K562 (cell line): ENCODE data around the gene CD52. TPM values are rescaled to one million over a fixed set of nuclear protein-coding genes. Genes with fewer than 3 reads are reported as not detected.

Source experiments
- ATAC-seq: fragments of 200-7000 bp; cut with Tn5 transposase; 3 replicates; pipeline ENCODE4 v1.9.1; 2020; ENCODE audit warnings: moderate library complexity
- BruUV-seq: library from RNA; stranded (reverse); fragments of 400-500 nt; replicated peaks from 2 replicates; lab custom pipeline; 2021; lab: Mats Ljungman, UMichigan
- CTCF ChIA-PET: fragments of 300-600 bp; formaldehyde crosslinking; extraction: SDS; loops from one replicate; lab custom pipeline; 2021; ENCODE audit warnings: low intra/inter-chr PET ratio; lab: Yijun Ruan, JAX
- POLR2A ChIA-PET: fragments of 300-600, 350-650 bp; sonication (Branson Sonifier 250); formaldehyde crosslinking; extraction: SDS; loops from one replicate; lab custom pipeline; 2021; ENCODE audit warnings: antibody characterized with exemption, inconsistent platforms; lab: Yijun Ruan, JAX
- DNase-seq, 4 experiments: peaks; one replicate each; pipeline versions ENCODE4 v3.0.0 to v3.0.0-alpha.2; 2011 to 2018; ENCODE audit warnings: low spot score in 3 of 4, mixed read lengths in 3 of 4; ENCODE audit errors: extremely low read depth in 1 of 4
- FAIRE-seq: peaks from 2 replicates; lab custom pipeline; 2011; peaks lifted over from hg19 to GRCh38; lab: Jason Lieb, UNC
- H2AFZ ChIP-seq: 2 replicates; pipeline ENCODE4 v1.6.0; 2011; ENCODE audit warnings: low read depth, low read length, control low read depth, inconsistent platforms
- H3K27ac ChIP-seq: fragments of 200-600 bp; 3 replicates; pipeline ENCODE4 v1.8.0; 2011; ENCODE audit warnings: low read depth, mild to moderate bottlenecking, control low read depth, inconsistent platforms, low read length, moderate library complexity, mixed read lengths; ENCODE audit errors: extremely low read depth
- H3K27me3 ChIP-seq, 2 experiments: fragments of 300-600 bp in 1 of 2; 2 replicates in 1 of 2; 3 replicates in 1 of 2; pipeline versions ENCODE4 v1.6.0 to v1.8.0; 2011; ENCODE audit warnings: inconsistent platforms in 2 of 2, low read length in 2 of 2, mild to moderate bottlenecking in 1 of 2, mixed read lengths in 1 of 2, moderate library complexity in 1 of 2; ENCODE audit not compliant: control insufficient read depth in 2 of 2, insufficient read depth in 2 of 2
- H3K36me3 ChIP-seq: fragments of 300-600 bp; 3 replicates; pipeline ENCODE4 v1.8.0; 2011; ENCODE audit warnings: mild to moderate bottlenecking, low read length, inconsistent platforms; ENCODE audit not compliant: control insufficient read depth, insufficient read depth
- H3K4me1 ChIP-seq, 2 experiments: fragments of 200-600 bp in 1 of 2; replicated peaks in 1 of 2; 2 replicates in 1 of 2; 3 replicates in 1 of 2; pipeline versions ENCODE4 v1.5.1 to v1.8.0; 2011; ENCODE audit warnings: inconsistent platforms in 2 of 2, low read length in 2 of 2, mild to moderate bottlenecking in 1 of 2, mixed read lengths in 1 of 2, moderate library complexity in 1 of 2; ENCODE audit not compliant: control insufficient read depth in 2 of 2, insufficient read depth in 2 of 2
- H3K4me2 ChIP-seq: 2 replicates; pipeline ENCODE4 v1.6.1; 2011; ENCODE audit warnings: low read length, control low read depth, inconsistent platforms, mixed read lengths; ENCODE audit not compliant: insufficient read depth
- H3K4me3 ChIP-seq: fragments of 200-600 bp; sonication (generic), shearing (Covaris generic); 2 replicates; pipeline ENCODE4 v1.5.1; 2016; ENCODE audit warnings: control low read depth, inconsistent platforms
- H3K79me2 ChIP-seq: fragments of 200-600 bp; 3 replicates; pipeline ENCODE4 v1.8.0; 2011; ENCODE audit warnings: low read length, inconsistent platforms; ENCODE audit not compliant: control insufficient read depth, insufficient read depth
- H3K9ac ChIP-seq, 2 experiments: 2 replicates each; pipeline versions ENCODE4 v1.6.0 to v1.6.1; 2011; ENCODE audit warnings: low read depth in 2 of 2, low read length in 2 of 2, control low read depth in 1 of 2, inconsistent platforms in 1 of 2, mild to moderate bottlenecking in 1 of 2, mixed read lengths in 1 of 2; ENCODE audit not compliant: insufficient read depth in 1 of 2
- H3K9me1 ChIP-seq: one replicate; pipeline ENCODE4 v1.6.0; 2011; ENCODE audit warnings: inconsistent platforms, mild to moderate bottlenecking, low read length, moderate library complexity; ENCODE audit not compliant: control insufficient read depth, insufficient read depth
- H3K9me3 ChIP-seq: replicated peaks from 2 replicates; pipeline ENCODE4 v1.5.1; 2011; ENCODE audit warnings: low read depth, low read length, inconsistent platforms; ENCODE audit not compliant: control insufficient read depth, insufficient read depth
- H4K20me1 ChIP-seq: replicated peaks from 2 replicates; pipeline ENCODE4 v1.6.1; 2011; ENCODE audit warnings: low read length, inconsistent platforms, mixed read lengths; ENCODE audit not compliant: control insufficient read depth, insufficient read depth
- CC2D1A ChIP-seq: fragments of 450-650 bp; IDR thresholded peaks from 2 replicates; pipeline ENCODE4 v1.6.1; 2017; ENCODE audit warnings: mild to moderate bottlenecking
- CCNT2 ChIP-seq: IDR thresholded peaks from 2 replicates; pipeline ENCODE4 v1.6.1; 2011; ENCODE audit warnings: borderline replicate concordance, low read depth, mild to moderate bottlenecking, moderate library complexity, mixed read lengths, low read length; ENCODE audit not compliant: insufficient read length; ENCODE audit errors: extremely low read depth
- EHMT2 ChIP-seq: fragments of 450-650 bp; IDR thresholded peaks from 2 replicates; pipeline ENCODE4 v1.6.1; 2018; ENCODE audit warnings: antibody characterized with exemption
- MTA3 ChIP-seq: fragments of 450-650 bp; formaldehyde crosslinking; IDR thresholded peaks from 2 replicates; pipeline ENCODE4 v1.6.1; 2017; ENCODE audit warnings: mild to moderate bottlenecking, borderline replicate concordance
- NR2C2 ChIP-seq, 2 experiments: fragments of 200-800 bp in 1 of 2; sonication (Bioruptor generic) in 1 of 2; sonication (generic) in 1 of 2; formaldehyde crosslinking in 1 of 2; IDR thresholded peaks; 2 replicates each; pipeline versions ENCODE4 v1.6.1 to v1.8.0; 2016 to 2022; ENCODE audit warnings: mild to moderate bottlenecking in 1 of 2, missing compliant biosample characterization in 1 of 2, missing genetic modification characterization in 1 of 2, missing genetic modification reagents in 1 of 2
- NRF1 ChIP-seq, 2 experiments: fragments of 450-650 bp; IDR thresholded peaks in 1 of 2; conservative IDR thresholded peaks in 1 of 2; 2 replicates each; pipeline ENCODE4 v1.6.1; 2014; ENCODE audit warnings: mild to moderate bottlenecking in 2 of 2
- PML ChIP-seq: IDR thresholded peaks from 2 replicates; pipeline ENCODE4 v1.6.1; 2012; ENCODE audit warnings: low read length, inconsistent platforms
- POLR2H ChIP-seq: IDR thresholded peaks from 2 replicates; pipeline ENCODE4 v1.6.1; 2016; ENCODE audit warnings: missing genetic modification characterization, low read depth, mild to moderate bottlenecking, control low read depth, missing compliant biosample characterization, moderate library complexity
- SPI1 ChIP-seq: IDR thresholded peaks from 2 replicates; pipeline ENCODE4 v1.6.1; 2011; ENCODE audit warnings: low read depth, low read length, control low read depth, borderline replicate concordance
- ZBTB7A ChIP-seq: IDR thresholded peaks from 2 replicates; pipeline ENCODE4 v1.6.1; 2011; ENCODE audit warnings: low read depth, mild to moderate bottlenecking, low read length, moderate library complexity, borderline replicate concordance; ENCODE audit not compliant: control insufficient read depth
- ZNF263 ChIP-seq: sonication (generic); formaldehyde crosslinking; IDR thresholded peaks from 2 replicates; pipeline ENCODE4 v1.8.0; 2022; ENCODE audit warnings: mild to moderate bottlenecking, missing genetic modification reagents, borderline replicate concordance
- WGBS: fragments of 100-300 bp; shearing (Covaris generic); methylation state at CpG from one replicate; pipeline ENCODE4 v1.1.6; 2016; ENCODE audit warnings: low coverage, mixed read lengths; ENCODE audit not compliant: insufficient coverage; ENCODE audit errors: missing lambda C conversion rate; 5-methylcytosine and 5-hydroxymethylcytosine counted together
- in situ Hi-C: fragments of 300-500 bp; cut with MboI; formaldehyde crosslinking; loops from 4 replicates; pipeline ENCODE4 v1.15.0; 2018; ENCODE audit warnings: inconsistent platforms, mixed read lengths
- intact Hi-C: fragments of 100-400 bp; cut with micrococcal nuclease; formaldehyde crosslinking; loops from 2 replicates; pipeline ENCODE4 v1.14.2; 2022
- polyA plus RNA-seq, 8 experiments: library from polyadenylated mRNA; depleted of rRNA in 4 of 8; stranded (reverse) in 5 of 8; unstranded in 3 of 8; fragments of >200 nt; fragmentation: Nextera tagmentation in 2 of 8; fragmentation: Illumina TruSeq in 1 of 8; extraction: Ambion mirVana in 2 of 8; extraction: Trizol in 1 of 8; gene quantifications; 2 replicates each; pipeline versions ENCODE4 v1.2.1 to v1.2.3, GENCODE V29; 2011 to 2014; ENCODE audit warnings: inconsistent platforms in 1 of 8, missing spikeins in 1 of 8
- total RNA-seq, 7 experiments: library from RNA; depleted of rRNA in 6 of 7; stranded (reverse); fragments of >200 nt in 6 of 7; fragmentation: Illumina TruSeq in 2 of 7; extraction: Trizol in 2 of 7; gene quantifications; 2 replicates each; pipeline versions ENCODE4 v1.2.1 to v1.2.3, GENCODE V29; 2011 to 2021; ENCODE audit warnings: low replicate concordance in 1 of 7
- TF ChIP-seq, protein P1 (sequence below): fragments of 200-800 bp; sonication (Bioruptor generic); IDR thresholded peaks from 2 replicates; pipeline ENCODE4 v1.6.1; 2017; ENCODE audit warnings: missing genetic modification characterization, missing compliant biosample characterization
- TF ChIP-seq, protein P2 (sequence below): fragments of 450-650 bp; IDR thresholded peaks from 2 replicates; pipeline ENCODE4 v1.6.1; 2017; ENCODE audit warnings: antibody characterized with exemption, mild to moderate bottlenecking

The CD52 gene
- total and polyA plus RNA-seq, 9 of the 15 experiments (the other 6 are each of a cell fraction or from before 2014, with no cell fraction given) = 34.9 to 488 (median 173) TPM

DNA sequence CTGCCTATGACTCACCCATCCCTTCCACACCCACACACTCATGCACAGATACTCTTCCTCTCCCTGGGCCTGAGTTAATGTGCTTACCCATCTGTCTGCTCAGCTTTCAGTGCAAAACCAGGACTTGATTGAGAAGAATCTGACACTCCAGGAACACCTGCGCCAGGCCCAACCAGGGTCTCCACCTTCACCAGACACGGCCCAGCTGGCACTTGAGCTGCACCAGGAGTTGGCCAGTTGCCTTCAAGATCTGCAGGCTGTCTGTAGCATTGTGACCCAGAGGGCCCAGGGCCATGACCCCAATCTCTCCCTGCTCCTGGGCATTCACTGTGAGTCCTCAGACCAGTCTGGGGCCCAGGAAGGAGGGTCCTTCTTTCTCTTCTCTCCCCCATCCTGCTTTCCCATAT is 41.3 kb upstream of the CD52 start:
- H3K9ac ChIP-seq = peak overlapping the region; percentile 39 to 77; a peak in 2 of 4 replicates
- no peak for DNase-seq
- 81% methylated on average over 2 of the region's 2 CpGs for WGBS
- H3K27me3 ChIP-seq = no peaks in the 10 kb centered on the region
- H3K4me2 ChIP-seq = no peak overlapping the region
- 0 out of 3 replicates have a peak, but pooled peaks have one; percentile 3 for ATAC-seq
- H4K20me1 ChIP-seq = peaks cover 4% of the 10 kb centered on the region; the same call in 1 of the 2 replicates
- H3K9me1 ChIP-seq = peaks cover 5% of the 10 kb centered on the region
- FAIRE-seq = no peak
- intact Hi-C loops (no loop called here), in situ Hi-C loops (loop anchor here (5.0 kb wide), 1 partner anchor 116 kb away; no protein-coding TSS in a partner anchor)
- no peak overlapping the region for H3K4me3 ChIP-seq
- no TSS peak for BruUV-seq
- CTCF ChIA-PET = interaction anchor here (0.9 to 3.2 kb wide), 7 partner anchors 8 to 171 kb away, joined by 3 to 31 read pairs (median 11); no protein-coding TSS in a partner anchor
- peaks cover 84% of the 10 kb centered on the region for H3K36me3 ChIP-seq
- POLR2A ChIA-PET = interaction anchor here (0.6 to 3.6 kb wide), 11 partner anchors 7 to 247 kb away, joined by 3 to 9 read pairs (median 4); partner anchors contain the start of genes CD52, CEP85 and DHDDS
- no peaks in the 10 kb centered on the region for H3K9me3 ChIP-seq
- peaks cover 21% of the 10 kb centered on the region; the same call in 2 of the 3 replicates for H3K79me2 ChIP-seq
- H2AFZ ChIP-seq = no peak overlapping the region
- peaks cover 48 to 64% of the 10 kb centered on the region in 2 experiments for H3K4me1 ChIP-seq
- H3K27ac ChIP-seq = peak overlapping the region; percentile 81; the same call in 2 of the 3 replicates
- 0 out of 2 replicates have a peak, but pooled peaks have one; percentile 38 for TF ChIP-seq MTA3
- TF ChIP-seq EHMT2 = peak; percentile 56; the same call in 1 of the 2 replicates
- TF ChIP-seq, protein P1, sequence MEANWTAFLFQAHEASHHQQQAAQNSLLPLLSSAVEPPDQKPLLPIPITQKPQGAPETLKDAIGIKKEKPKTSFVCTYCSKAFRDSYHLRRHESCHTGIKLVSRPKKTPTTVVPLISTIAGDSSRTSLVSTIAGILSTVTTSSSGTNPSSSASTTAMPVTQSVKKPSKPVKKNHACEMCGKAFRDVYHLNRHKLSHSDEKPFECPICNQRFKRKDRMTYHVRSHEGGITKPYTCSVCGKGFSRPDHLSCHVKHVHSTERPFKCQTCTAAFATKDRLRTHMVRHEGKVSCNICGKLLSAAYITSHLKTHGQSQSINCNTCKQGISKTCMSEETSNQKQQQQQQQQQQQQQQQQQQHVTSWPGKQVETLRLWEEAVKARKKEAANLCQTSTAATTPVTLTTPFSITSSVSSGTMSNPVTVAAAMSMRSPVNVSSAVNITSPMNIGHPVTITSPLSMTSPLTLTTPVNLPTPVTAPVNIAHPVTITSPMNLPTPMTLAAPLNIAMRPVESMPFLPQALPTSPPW (CRISPR knock-in tag) = no peak
- no peak for TF ChIP-seq POLR2H (tag)
- peak in 1 of 2 experiments; percentile 16; a peak in 2 of 4 replicates for TF ChIP-seq NRF1 (conservative IDR thresholded peaks at IDR 0.05 in 1 of 2, IDR thresholded peaks at IDR 0.05 in 1 of 2)
- 0 out of 2 replicates have a peak, but pooled peaks have one; percentile 12 for TF ChIP-seq ZNF263 (CRISPR knock-in tag)
- TF ChIP-seq, protein P2, sequence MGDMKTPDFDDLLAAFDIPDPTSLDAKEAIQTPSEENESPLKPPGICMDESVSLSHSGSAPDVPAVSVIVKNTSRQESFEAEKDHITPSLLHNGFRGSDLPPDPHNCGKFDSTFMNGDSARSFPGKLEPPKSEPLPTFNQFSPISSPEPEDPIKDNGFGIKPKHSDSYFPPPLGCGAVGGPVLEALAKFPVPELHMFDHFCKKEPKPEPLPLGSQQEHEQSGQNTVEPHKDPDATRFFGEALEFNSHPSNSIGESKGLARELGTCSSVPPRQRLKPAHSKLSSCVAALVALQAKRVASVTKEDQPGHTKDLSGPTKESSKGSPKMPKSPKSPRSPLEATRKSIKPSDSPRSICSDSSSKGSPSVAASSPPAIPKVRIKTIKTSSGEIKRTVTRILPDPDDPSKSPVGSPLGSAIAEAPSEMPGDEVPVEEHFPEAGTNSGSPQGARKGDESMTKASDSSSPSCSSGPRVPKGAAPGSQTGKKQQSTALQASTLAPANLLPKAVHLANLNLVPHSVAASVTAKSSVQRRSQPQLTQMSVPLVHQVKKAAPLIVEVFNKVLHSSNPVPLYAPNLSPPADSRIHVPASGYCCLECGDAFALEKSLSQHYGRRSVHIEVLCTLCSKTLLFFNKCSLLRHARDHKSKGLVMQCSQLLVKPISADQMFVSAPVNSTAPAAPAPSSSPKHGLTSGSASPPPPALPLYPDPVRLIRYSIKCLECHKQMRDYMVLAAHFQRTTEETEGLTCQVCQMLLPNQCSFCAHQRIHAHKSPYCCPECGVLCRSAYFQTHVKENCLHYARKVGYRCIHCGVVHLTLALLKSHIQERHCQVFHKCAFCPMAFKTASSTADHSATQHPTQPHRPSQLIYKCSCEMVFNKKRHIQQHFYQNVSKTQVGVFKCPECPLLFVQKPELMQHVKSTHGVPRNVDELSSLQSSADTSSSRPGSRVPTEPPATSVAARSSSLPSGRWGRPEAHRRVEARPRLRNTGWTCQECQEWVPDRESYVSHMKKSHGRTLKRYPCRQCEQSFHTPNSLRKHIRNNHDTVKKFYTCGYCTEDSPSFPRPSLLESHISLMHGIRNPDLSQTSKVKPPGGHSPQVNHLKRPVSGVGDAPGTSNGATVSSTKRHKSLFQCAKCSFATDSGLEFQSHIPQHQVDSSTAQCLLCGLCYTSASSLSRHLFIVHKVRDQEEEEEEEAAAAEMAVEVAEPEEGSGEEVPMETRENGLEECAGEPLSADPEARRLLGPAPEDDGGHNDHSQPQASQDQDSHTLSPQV = peak; percentile 7; the same call in 1 of the 2 replicates
- no peak for TF ChIP-seq PML
- TF ChIP-seq SPI1 = peak; percentile 42; the same call in 1 of the 2 replicates
- no peak for TF ChIP-seq CCNT2
- TF ChIP-seq ZBTB7A = no peak
- TF ChIP-seq CC2D1A = no peak
- TF ChIP-seq NR2C2 (CRISPR knock-in tag; IDR thresholded peaks at IDR 0.05) = no peak
- 0 out of 2 replicates have a peak, but pooled peaks have one; percentile 44 for TF ChIP-seq NR2C2 (tag; IDR thresholded peaks at IDR 0.05)
